ENCODE results near the gene IL18R1.
A peak's percentile ranks its signal among the peaks of the same experiment; 100 is the strongest.

The IL18R1 gene

DNA sequence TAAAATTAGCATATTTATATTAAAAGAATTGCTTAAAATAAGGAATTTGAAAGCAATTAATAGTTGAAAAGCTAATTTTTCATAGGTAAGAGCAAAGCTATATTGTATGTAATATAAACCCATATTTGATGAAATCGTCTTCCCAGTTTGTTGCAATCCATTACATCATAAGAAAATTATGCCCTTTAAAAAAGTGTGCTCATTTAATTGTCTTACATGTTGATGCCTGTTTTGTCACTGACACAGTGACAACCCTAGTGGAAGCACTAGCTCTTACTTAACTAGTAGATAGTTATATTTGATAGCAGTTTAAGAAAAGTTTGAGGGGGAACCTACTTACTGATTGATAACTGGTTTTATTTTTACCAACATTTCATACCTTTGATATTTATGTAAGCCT is 37.3 kb downstream of the IL18R1 start:
- no peak for DNase-seq

DNA sequence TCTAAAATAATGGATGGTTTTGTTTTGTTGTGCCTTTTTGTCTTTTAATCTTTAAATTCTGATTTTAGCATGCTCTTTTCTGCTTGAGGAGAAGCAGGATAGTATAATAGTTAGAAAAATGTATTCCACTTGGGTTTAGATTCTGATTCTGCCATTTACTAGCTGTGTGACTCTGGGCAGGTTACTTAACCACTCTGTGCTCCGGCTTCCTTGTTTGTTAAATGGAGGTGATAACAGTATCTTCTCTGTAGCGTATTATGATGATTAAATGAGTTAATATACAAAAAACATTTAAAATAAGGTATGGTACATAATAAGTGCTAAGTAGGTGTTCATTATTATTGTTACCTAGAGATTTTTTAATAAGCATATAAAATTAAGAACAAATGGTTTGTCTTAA is 40.4 kb downstream of the IL18R1 start:
- no peak for DNase-seq

DNA sequence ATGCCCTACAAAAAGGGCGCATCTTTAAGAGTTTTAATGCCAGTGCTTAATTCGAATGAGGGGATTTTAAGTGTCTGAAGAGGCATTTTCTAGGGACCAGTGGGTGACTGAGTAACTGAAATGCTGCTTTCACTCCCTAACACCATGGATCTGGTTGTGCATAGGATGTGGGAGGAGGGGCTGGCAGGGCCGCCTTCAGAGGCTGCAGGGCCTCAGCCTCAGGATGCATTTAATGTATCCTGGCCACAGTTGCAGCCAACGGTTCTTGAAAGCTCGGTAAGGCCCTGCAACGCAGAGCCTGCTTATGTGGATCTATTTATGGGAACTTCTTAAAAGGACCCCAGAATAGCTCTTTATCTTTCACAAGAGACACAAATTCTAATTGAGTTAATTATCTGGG is 41.6 kb downstream of the IL18R1 start:
- no peak for DNase-seq

DNA sequence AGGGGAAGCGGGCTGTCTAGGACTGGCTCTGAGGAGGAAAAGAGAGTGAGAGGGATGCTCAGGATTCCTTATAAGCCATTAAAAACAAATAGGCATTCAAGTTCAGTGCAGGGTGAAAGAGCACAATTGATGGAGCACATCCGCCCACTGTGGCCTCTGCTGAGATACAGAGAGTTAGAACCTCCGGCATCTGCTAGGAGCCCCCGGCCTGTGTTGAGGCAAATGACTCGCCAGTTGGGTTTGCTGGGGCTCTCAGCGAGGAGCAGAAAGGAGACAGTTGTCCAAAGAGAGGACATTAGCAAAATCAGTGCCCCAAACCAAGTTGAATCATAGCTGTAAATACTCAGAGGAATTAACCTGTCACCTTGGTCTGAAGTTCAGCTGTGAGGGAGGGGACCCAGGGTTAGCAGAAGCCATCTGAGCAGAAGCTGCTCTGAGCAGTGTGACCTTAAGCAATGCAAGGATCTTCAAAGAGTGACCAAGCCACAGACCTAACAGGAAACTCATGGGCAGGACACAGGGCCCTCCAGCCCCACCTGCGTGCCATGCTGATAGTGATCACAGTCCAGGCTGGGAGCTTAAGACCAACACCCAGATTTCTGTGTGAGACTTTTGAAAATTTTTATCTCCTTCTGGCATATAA is 44.0 kb downstream of the IL18R1 start:
- no peak for DNase-seq

DNA sequence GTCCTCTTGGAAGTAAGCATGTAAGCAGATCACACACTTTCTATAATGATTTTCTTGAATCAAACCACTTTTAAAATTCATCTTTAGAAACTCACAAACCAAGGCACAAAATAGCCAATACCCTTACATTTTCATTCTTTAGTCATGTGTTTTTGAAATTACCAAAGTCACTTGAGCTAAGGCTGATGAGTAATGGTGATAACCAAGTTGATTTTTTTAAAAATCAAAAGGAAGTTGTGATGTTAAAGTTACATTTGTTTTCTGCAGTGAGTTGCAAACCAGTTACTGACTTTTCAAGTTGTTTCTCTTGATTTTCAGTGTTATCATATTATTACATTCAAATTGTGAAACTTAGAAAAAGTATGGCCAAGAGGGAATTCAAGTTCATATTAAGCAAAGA is 45.9 kb downstream of the IL18R1 start:
- DNase-seq: no peak

DNA sequence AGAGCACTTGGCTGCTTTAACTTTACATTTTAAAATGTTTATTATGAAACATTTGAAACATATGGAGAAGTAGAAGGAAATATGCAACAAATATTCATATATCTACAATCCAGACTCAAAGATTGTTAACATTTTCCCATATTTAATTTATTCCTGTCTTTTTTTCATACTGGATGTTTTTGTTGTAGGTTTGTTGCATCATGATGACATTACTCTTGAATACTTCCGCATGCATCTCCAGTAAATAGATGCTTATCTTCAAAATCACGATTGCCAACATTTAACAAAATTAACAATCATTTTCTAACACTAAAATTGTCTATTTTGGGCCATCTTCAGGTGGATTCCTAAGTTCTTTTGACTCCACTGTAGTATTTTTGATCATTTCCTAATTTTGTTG is 46.3 kb downstream of the IL18R1 start:
- no peak for DNase-seq

DNA sequence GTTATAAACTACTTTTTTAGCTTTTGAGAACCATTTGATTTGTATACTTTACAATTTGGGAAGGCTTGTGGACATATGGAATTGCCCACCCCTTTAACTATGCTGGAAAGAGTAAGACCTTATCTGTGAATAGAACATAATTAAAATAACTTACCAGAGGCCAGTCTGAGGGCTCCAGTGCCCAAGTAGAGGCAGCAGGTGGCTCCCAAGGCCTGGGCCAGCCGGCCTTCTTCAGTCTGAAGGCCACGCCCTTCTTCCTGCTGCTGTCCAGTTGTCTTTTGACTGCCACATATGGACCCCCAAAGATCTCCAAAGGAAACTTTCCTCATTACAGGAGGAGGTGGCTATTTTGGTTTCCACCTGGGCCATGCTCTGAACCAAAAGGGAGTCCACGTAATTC is 55.4 kb downstream of the IL18R1 start:
- DNase-seq: no peak

DNA sequence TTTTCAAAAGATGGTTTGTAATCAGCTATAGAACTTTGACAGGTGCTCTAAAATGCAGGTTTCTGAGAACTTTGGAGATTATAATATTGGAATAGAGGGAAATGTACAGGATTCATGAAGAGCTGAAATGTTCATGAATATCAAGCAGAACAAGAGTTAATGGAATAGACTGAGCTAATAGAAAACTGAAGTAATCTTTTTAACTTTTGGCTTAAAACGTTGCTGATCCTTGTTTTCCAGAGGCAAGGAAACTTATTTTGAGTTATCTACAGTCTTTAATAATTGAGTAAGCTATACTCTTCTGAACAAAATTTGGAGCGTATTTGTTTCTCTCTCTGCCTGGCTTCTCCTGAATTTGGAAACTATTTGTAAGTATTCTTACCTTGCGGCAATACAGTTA is 56.6 kb downstream of the IL18R1 start:
- DNase-seq: no peak

DNA sequence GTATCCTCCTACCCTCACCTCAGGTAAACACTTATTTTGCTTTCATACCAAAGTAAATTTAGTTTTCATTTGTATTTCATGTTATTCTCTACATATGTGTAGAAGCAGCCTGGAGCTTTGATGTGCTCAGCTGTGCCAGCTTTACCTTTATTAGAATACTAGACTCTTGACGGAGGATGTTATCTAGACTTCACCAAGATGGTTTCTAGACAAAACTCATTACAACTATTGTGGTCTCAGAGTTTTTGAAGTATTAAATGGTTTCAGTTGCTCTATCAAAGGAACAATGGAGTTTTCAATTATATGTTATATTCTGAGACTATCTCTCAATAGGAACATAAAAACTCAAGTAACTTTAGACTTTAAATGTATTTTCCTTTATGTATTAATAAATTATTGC is 62.4 kb downstream of the IL18R1 start:
- peak; percentile 48 for DNase-seq

DNA sequence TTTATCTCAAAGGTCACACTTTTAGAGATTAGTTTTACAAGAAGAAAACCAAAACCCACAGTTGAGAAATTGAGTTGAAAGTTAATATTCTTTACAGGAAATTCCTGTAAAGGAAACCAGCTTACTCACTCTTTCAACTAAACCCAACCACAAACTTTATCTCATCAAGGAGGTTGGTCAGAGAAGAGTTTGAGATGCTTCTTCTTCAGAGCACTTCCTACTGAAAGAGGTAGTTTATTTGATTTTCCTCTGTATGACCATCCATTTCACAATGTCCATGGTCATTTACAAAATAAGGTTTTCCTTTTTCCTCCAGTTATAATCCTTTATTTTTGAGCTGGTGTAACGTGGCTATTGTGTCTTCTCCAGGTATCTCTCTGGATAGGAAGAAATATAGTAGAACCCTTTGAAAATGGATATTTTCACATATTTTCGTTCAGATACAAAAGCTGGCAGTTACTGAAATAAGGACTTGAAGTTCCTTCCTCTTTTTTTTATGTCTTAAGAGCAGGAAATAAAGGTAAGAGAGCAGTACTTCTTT is 62.9 kb downstream of the IL18R1 start:
- DNase-seq: peak; percentile 83

DNA sequence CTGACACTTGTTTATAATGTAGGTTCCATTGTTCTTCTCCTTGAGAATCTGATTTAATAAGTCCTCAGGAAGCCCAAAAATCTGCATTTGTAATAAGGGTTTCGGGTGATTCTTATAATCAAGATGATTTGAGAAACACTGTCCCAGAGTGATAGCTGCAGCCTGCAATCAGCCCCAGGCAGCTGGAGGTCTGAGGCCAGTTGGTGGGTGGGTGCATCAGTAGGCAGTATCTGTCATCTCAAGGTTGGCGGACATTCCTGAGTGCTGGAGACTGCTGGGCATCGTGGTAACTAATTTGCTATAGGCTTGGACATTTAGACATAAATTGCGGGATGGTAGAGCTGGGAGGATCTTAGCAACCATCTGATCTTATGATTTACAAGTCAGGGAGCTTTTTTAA is 64.7 kb downstream of the IL18R1 start:
- DNase-seq: no peak

DNA sequence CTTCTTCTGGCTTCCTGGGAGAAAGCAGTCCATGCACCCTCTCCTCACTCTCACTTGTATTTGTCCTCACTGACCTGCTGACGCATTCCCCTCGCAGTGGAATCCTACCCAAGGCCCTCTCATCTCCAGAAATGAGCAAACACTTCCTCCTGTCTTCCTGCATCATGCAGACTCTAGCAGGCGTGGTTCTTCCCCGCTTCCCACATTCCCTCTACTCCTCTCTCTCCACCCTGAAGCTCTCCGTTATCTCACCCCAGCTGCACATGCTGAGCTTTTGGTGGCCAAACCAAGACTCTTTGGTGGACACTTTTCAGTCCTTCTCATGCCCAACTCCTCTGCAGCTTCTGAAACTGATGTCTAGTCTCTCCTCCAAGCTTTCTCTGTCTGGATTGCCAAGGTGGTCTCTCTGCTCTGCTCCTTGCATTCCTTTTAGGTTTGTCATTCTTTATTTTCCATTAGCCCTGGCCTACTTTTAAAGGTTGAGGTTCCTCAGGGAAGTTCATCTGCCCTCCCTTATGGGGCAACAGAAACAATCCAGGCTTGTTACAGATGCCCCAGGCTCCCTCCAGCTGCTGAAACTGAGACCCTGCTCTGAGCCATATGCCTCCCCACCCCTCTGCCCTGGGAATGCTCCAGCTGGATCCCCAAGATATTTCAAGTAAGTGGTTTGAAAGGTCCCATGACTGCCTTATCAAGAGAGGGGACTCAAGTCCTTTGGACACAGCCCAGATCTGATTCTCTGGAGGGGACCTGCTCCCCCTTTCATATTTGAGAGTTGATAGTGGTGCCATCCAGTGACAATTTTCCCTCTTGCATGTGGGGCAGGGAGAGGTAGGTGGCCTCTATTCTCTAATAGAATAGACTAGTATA is 66.5 kb downstream of the IL18R1 start:
- peak; percentile 60 for DNase-seq

DNA sequence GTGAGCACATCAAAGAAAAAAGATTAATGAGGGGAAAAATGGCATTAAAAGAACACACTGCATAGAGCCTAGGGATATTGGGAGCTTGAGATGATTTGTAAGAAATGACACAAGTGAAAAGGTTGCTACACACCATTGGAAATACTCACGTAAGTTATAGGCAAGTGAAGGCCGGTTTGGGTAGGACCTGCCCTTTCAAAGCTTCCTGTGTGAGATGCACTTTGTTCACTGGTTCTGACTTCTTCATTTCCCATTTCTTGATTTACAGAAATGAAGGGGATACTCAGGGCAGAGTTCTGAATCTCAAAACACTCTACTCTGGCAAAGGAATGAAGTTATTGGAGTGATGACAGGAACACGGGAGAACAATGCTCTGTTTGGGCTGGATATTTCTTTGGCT is 67.3 kb downstream of the IL18R1 start, which contains the start of gene IL18RAP:
TSS of gene IL18RAP (plus strand) at position 251 of the 400 bp plus-strand sequence. CDS start at position 369, 118 bp downstream.
- peak; percentile 43 for DNase-seq

DNA sequence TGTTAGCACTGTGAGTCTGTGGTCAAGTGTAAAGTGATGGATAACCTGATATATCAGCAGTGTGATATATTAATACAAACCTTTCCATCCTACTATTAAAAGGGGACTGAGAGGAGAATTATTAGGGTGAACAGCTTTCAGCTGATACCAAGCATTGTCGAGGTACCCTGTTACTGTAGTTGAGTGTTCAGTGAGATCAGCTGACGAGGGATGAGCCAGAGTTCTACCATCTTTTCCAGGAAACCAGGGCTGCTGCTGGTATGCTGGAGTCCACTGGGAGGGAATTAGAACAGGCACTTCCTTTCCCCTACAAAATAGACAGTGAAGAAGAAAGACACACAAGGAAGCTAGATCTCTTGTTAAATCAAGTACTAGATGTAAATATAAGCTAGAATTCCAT is 67.8 kb downstream of the IL18R1 start:
- DNase-seq: no peak

DNA sequence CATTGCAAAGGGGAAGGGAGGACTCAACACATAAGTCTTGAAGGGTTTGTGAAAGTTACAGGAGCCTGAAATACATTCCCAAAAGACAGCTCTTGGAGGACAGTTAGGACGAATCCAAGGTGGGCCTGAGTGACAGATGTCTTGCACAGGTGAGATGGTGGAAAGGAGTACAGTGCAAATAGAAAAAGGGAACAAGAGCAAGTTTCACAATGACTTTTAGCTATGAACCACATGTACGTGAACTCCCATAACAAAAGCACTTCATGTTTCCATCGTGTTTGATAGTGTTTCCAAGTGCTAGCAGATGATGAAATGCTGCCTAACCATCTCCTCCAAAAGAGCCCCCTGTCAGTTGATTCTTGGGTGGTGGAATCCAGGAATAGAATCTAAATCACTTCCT is 69.2 kb downstream of the IL18R1 start:
- peak; percentile 57 for DNase-seq

DNA sequence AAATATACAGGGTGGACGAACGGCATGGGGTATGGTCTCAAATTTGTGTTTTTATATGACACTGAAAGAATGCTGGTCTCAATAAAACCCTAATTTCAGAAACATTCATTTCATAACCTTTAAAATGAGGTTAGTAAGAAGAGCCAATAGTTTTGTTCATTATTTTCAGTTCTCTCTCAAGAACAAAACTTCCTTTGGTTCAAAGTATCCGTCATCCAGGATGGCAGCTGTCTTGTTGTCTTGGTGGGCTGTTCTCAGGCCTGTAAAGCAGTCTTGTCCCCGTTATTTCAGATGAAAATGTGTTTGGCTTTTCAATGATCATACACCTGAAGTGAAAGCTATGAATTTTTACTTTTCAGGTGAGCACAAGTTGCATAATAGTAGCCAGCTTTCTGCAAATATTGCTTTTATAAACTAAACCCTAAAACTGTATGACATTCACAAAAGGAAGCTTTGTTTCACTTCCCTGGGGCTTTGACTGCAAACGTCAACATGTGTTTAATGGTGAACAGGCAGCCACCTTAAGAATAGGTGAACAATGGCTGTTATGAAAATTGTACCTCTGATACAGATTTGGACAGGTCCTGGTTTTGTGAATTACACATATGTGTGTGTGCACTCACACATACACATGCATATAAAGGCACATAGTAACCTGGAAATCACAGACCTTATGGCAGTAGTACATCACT is 70.0 kb downstream of the IL18R1 start:
- no peak for DNase-seq

DNA sequence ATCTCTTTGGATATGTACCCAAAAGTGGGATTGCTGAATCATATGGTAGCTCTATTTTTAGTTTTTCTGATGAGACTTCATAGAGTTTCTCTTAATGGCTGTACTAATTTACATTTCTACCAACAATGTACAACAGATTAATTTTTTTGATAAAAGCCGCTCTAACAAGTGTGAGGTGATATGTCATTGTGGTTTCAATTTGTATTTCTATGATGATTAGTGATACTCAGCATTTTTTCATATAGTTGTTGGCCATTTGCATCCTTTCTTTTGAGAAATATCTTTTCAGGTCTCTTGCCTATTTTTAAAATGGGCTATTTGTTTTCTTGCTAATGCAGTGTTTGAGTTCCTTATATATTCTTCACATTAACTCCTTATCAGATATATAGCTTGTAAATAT is 71.7 kb downstream of the IL18R1 start:
- DNase-seq: no peak

DNA sequence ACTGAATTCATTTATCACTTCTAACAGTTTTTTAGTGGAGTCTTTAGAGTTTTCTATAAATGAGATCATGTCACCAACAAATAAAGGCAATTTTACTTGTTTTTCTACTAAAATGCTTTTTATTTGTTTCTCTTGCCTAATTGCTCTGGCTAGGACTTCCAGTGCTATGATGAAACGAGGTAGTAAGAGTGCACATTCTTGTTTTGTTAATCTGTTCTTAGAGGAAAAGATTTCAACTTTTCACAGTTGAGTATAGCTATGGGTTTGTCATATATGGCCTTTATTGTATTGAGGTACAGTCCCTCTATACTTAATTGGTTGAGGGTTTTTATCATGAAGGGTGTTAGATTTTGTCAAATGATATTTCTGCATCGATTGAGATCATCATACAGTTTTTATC is 73.0 kb downstream of the IL18R1 start:
- DNase-seq: no peak

DNA sequence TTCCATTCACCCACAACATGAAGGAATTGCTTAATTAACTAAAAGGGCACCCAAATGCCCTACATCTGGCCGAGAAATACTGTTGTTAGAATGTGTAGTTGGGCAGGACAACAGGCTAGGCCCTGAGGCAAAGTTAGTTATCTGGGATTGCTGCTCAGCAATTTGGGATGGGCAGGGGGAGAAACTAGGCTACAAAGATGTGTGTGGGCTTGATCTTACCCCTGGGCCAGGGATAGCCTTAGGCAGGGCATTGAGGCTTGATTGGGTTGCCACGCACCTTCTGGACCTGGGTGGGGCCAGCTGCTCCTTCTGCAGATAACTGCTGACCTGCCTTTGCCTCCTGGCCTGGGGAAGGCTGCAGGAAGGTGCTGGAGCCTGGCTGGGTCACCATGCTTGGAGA is 76.8 kb downstream of the IL18R1 start:
- no peak for DNase-seq

DNA sequence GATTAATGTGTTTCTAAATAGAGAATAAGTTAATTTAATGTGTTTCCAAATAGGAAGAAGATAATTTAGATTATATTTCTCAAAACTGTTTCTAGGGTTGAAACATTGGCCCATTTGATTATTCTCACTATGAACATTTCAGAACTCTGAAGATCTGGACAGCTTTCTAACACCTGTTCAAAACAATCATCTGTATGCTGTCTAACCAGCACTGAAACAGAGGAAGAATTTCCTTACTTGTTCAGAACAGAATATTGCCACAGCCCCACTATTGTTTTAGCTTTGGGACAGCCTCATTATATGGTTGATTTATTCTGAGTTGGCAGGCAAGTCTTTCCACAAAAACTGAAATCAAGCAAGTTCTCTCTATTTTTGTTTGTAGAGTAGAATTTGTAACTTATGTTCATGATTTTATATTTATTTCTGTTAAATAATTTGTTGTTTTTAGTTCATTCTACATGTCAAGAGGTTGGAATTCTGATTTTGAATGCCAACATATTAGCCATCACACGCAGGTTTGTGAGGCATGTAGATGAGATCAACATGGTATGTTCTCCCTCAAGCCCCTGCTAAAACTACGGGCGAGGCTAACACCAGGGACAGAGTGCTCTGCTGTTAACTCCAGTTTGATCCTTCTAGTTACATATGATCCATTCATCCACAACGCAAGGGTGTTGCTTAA is 78.5 kb downstream of the IL18R1 start:
- no peak for DNase-seq

DNA sequence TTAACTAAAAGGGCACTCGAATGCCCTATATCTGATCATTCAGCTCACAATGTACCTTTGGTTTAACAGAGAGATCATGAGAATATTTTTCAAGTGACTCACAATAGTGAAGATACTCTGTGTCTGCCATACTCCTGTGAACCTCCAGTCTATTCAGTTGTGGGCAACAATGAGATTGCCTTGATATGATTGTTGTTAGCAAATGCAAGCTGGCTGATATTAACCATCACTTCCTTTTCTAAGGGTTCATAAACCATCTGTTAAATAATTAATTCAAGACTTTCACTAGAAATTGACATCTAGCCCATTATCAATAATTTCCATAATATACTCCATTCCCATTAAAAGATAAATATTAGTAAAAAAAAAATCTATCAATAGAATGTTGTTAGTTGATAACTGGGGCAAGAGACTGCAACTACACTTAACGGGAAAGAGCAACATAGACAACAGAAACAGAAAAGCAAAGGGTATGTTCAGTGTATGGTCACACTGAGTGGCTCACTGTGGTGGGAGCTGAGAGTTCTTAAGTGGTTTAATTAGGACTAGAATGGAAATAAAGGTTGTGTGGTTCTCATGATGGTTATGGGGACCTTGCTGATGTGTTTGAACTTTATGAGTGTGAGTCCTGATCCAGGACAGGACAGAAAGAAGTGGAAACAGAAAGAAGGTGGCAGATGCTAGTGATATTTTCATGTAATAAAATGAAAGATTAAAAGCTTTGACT is 79.2 kb downstream of the IL18R1 start:
- no peak for DNase-seq

DNA sequence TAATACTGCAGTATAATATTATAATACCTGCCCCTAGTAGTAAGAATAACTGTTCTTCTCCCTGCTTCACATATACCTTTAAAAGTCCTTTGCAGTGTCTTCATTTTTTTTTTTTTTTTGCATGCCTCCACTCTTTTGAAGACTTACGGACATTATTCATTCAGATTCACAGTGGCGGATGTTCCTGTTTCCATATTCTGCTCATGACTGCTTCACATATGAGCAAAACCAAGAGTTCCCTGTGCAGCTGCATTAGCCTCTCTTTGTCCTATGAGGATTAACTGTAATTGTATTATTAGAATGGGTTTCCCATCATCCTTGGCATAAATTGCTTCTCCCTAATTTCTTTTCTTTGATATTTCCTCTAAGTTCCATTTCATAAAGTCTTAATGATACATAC is 80.1 kb downstream of the IL18R1 start:
- peak; percentile 41 for DNase-seq

All from activated CD4-positive, alpha-beta T cell treated with anti-CD3 and anti-CD28 coated beads, Interleukin-2, Interleukin-6, amounts not matched to agents 100 ng/mL and 50 ng/mL, durations not matched to agents 16 hours and 8 hours (primary cell).